Measurements from ENCODE around the gene ATG13.

The ATG13 gene

DNA sequence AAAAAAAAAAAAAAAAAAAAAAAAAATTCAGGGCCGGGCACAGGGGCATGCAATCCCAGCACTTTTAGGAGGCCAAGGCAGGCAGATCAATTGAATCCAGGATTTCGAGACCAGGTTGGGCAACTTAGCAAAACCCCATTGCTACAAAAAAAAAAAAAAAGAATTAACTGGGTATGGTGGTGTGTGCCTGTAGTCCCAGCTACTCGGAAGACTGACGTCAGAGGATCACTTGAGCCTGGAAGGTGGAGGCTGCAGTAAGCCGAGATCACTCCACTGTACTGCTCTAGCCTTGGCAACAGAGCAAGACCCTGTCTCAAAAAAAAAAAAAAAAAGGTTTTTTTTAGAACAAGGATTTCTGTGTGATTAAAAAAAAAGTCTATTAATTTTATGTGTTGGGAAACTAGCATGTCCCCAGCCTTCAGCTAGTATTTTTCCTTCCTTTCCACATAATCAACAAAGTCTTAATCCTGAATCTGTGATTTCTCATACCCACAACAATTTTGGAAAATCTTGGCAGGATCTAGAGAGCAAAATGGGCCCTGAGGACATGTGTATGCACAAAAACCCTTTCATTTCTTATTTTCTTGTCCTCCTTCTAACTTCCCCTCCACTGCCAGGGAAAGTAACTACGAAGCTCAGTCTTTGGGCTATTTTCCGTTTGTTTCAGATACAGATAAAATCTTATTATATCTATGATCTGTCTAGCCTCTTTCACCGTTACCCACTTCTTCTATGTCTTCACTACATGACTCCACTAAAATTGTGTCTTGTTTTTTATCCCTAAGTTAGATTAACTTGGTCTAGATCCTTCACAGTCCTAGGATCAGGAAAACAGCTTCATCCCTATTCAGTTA is 17.8 kb upstream of the ATG13 start:
- peaks cover 6% of the 10 kb centered on the region for H3K4me1 Mint-ChIP-seq
- DNase-seq (no peak), ATAC-seq (no peak)
- no peak overlapping the region for H3K4me3 Mint-ChIP-seq
- no peak overlapping the region for H3K27ac Mint-ChIP-seq
- H3K9me3 Mint-ChIP-seq: no peaks in the 10 kb centered on the region
- H3K27me3 Mint-ChIP-seq: no peaks in the 10 kb centered on the region

DNA sequence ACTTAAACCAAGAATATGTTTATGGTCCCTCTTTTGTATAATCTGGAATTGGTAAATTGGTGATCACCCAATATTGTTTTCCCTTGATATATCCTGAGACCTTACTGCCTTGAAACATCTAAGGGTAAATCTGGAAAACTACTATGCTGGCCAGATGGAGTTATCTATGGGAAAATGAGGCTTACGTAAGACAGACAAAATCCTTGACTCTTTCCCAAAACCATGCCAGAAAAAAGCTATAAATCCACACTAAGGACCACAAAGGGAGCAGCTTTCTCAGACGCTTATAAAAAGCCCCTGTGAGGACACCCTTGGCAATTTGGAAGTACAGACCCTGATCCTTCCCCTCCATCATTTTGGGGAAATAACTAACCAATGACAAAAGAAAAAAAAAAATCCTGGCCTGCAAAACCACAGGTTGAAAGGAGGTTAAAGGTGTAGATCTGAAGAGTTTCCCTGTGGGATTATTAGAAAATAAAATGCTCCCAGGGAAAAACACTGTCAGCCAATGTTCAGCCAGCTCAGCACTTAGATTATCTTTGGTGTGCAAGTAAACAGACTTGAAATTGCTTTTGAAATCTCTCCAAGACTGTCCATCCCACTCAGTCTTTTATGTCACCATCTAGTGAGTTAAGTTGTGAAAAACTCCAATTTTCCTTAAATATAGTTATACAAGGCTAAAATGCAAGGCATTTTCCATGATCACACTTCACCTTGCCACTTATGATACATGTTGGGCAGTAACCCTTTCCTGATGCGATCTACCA is 17.0 kb upstream of the ATG13 start:
- H3K4me1 Mint-ChIP-seq: peaks cover 5% of the 10 kb centered on the region
- H3K9me3 Mint-ChIP-seq: no peaks in the 10 kb centered on the region
- DNase-seq: no peak
- H3K27me3 Mint-ChIP-seq: no peaks in the 10 kb centered on the region
- ATAC-seq: no peak
- no peak overlapping the region for H3K4me3 Mint-ChIP-seq
- no peak overlapping the region for H3K27ac Mint-ChIP-seq

DNA sequence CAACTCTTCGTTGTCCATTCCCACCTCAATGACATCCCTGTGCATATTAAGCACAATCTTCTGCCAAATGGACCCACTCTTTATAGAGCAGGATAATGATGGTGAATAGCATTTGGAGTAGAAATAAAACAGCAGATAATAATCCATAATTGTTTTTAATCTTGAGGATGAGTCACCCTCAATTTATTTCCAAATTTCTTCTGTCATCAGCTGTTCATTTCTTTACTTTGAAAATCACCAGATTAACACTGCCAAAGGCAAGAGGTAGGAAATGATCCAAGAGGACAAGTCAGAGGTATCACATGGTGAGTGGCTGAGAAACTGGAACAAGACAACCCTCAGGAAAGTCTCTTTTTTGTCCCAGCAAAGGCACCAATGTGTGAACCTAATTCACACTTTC is 16.2 kb upstream of the ATG13 start:
- H3K4me3 Mint-ChIP-seq: no peak overlapping the region
- H3K4me1 Mint-ChIP-seq: peaks cover 5% of the 10 kb centered on the region
- DNase-seq: no peak
- no peak for ATAC-seq
- no peak overlapping the region for H3K27ac Mint-ChIP-seq
- no peaks in the 10 kb centered on the region for H3K27me3 Mint-ChIP-seq
- H3K9me3 Mint-ChIP-seq: no peaks in the 10 kb centered on the region

GRCh38 chr11:46603704-46604308 is 13.5 kb upstream of the ATG13 start:
- peaks cover 5% of the 10 kb centered on the region for H3K4me1 Mint-ChIP-seq

DNA sequence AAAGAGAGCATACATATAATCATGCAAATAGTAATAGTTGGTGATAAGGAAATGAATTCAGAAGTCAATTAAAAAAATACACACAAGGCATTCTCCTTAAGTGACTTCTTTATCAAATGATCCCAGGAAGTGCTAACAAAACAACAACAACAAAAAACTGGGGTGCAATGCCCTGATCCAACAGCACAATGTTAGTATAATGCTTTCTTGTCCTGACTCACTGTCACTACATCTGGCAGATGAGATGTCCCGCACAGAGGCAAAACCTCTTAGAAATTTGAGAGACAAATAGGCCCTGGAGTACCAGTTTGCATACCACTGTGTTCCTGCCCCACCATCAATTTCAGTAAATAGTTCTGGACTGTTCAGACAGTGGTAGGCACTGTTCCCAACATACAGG is 12.6 kb upstream of the ATG13 start:
- Mint-ChIP-seq H3K27ac (no peak overlapping the region), H3K4me3 (no peak overlapping the region), H3K4me1 (peaks cover 5% of the 10 kb centered on the region)

More at GRCh38 chr11:46603704-46604308, 13.5 kb upstream of the ATG13 start:
- no peak overlapping the region for H3K4me3 Mint-ChIP-seq
- DNase-seq (no peak), ATAC-seq (no peak)
- no peak overlapping the region for H3K27ac Mint-ChIP-seq
- H3K27me3 Mint-ChIP-seq: no peaks in the 10 kb centered on the region
- H3K9me3 Mint-ChIP-seq: no peaks in the 10 kb centered on the region

GRCh38 chr11:46607516-46607915 is 9.8 kb upstream of the ATG13 start:
- no peak overlapping the region for H3K27ac Mint-ChIP-seq
- no peak for DNase-seq
- no peak overlapping the region for H3K4me3 Mint-ChIP-seq
- H3K9me3 Mint-ChIP-seq: no peaks in the 10 kb centered on the region
- peaks cover 5% of the 10 kb centered on the region for H3K4me1 Mint-ChIP-seq
- ATAC-seq: no peak
- no peaks in the 10 kb centered on the region for H3K27me3 Mint-ChIP-seq

More for the DNA sequence above, 12.6 kb upstream of the ATG13 start:
- no peaks in the 10 kb centered on the region for H3K9me3 Mint-ChIP-seq
- no peak for ATAC-seq
- H3K27me3 Mint-ChIP-seq: no peaks in the 10 kb centered on the region
- no peak for DNase-seq

DNA sequence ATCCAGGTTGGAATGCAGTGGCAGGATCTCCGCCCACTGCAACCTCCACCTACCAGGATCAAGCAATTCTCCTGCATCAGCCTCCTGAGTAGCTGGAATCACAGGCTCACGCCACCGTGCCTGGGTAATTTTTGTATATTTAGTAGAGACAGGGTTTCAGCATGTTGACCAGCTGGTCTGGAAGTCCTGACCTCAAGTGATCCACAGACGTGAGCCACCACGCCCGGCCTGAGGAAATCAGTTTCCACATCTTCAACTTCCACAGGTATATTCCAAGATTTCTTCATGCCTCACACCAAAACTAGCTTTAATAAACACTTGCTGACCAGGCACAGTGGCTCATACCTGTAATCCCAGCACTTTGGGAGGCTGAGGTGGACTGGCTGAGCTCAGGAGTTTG is 8.0 kb upstream of the ATG13 start:
- ATAC-seq (no peak), DNase-seq (no peak)
- H3K27ac Mint-ChIP-seq: no peak overlapping the region
- H3K27me3 Mint-ChIP-seq: no peaks in the 10 kb centered on the region
- no peaks in the 10 kb centered on the region for H3K4me1 Mint-ChIP-seq
- no peak overlapping the region for H3K4me3 Mint-ChIP-seq
- H3K9me3 Mint-ChIP-seq: no peaks in the 10 kb centered on the region

DNA sequence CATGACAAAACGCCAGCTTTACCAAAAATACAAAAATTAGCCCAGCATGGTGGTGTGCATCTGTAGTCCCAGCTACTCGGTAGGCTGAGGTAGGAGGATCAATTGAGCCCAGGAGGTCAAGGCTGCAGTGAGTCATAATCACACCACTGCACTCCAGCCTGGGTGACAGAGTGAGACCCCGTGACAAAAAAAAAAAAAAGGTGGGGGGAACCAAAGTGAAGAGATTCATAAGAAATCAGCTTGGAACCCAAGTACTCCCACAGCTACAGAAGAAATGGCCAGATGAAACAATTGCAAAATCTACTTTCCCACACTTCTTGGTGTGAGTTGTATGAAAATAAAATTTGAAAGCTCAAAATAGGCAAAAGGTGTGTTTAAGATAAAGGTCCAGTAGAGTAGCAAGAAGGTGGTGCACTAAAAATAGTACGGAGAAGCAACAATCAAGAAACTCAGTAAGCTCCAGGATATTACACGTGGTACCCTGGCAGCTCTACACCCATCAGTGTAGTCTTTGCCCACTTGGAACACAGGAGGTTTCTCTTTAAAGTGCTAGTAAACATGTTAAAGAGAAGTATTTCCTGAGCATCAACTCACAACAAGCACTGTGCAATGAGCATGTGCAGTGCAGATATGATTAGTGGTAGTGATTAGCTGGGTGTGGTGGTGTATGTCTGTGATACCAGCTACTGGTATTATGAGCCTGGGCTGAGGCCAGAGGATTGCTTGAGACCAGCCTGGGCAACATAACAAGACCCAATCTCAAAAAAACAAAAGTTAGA is 5.6 kb upstream of the ATG13 start:
- no peaks in the 10 kb centered on the region for H3K9me3 Mint-ChIP-seq
- no peak overlapping the region for H3K4me3 Mint-ChIP-seq
- ATAC-seq (no peak), DNase-seq (no peak)
- H3K27ac Mint-ChIP-seq: peak overlapping the region in 1 of 2 donors; percentile 34
- H3K27me3 Mint-ChIP-seq: no peaks in the 10 kb centered on the region
- peaks cover 20% of the 10 kb centered on the region for H3K4me1 Mint-ChIP-seq

- Mint-ChIP-seq H3K9me3 (no peaks in the 10 kb centered on the region), H3K27ac (no peak overlapping the region), H3K27me3 (no peaks in the 10 kb centered on the region), H3K4me1 (peaks cover 21% of the 10 kb centered on the region), H3K4me3 (no peak overlapping the region)
- DNase-seq (no peak), ATAC-seq (no peak)
These were observed 5.0 kb upstream of the ATG13 start for GRCh38 chr11:46612326-46612725.

- no peak overlapping the region for H3K27ac Mint-ChIP-seq
- DNase-seq (no peak), ATAC-seq (no peak)
- H3K9me3 Mint-ChIP-seq: no peaks in the 10 kb centered on the region
- no peaks in the 10 kb centered on the region for H3K27me3 Mint-ChIP-seq
- H3K4me3 Mint-ChIP-seq: no peak overlapping the region
- peaks cover 44% of the 10 kb centered on the region for H3K4me1 Mint-ChIP-seq
These were observed 1.6 kb upstream of the ATG13 start for GRCh38 chr11:46615756-46616155.

- peak overlapping the region; percentile 97 to 99 for H3K4me3 Mint-ChIP-seq
- peaks cover 52% of the 10 kb centered on the region for H3K4me1 Mint-ChIP-seq
- H3K27ac Mint-ChIP-seq: peak overlapping the region; percentile 100
- no peak for DNase-seq
- peak; percentile 45 for ATAC-seq
- H3K27me3 Mint-ChIP-seq: no peaks in the 10 kb centered on the region
- H3K9me3 Mint-ChIP-seq: no peaks in the 10 kb centered on the region
These were observed 711 bp upstream of the ATG13 start for GRCh38 chr11:46616551-46617133.

DNA sequence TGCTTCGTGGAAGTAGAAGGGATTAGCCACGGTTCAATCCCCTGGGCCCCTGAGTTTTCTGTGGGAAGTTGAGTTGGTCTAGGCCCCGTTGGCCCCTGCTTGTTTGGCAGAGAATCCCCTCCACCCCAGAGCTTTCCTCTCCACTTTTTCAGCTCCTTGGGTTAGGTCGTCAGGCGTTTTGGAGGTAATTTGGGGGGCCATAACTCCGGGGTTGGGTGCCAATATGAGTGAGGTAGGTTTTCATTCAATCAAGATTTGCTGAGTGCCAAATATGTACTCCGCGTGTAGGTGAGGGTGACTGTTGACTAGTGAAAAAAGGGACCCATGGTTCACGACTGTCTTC is 590 bp downstream of the ATG13 start:
- ATAC-seq (no peak), DNase-seq (no peak)
- peak overlapping the region; percentile 97 to 99 for H3K4me3 Mint-ChIP-seq
- no peaks in the 10 kb centered on the region for H3K9me3 Mint-ChIP-seq
- H3K4me1 Mint-ChIP-seq: peaks cover 56% of the 10 kb centered on the region
- no peaks in the 10 kb centered on the region for H3K27me3 Mint-ChIP-seq
- peak overlapping the region; percentile 100 for H3K27ac Mint-ChIP-seq

DNA sequence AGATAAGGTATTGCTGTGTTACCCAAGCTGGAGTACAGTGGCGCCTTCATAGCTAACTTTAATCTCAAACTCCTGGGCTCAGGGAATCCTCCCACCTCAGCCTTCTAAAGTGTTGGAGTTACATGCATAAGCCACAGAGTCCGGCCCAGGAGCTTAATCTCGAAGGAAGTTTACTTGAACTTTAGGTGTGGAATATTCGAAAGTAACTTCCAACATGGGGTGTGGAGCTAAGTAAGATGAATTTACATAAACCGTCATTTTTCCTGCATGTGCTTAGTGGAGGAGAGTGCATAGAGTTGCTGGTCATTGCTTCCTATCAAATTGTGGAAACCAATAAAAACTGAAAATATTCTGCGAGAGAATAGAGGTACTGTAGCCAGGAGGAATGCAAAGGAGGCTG is 1.5 kb downstream of the ATG13 start:
- Mint-ChIP-seq H3K27ac (no peak overlapping the region), H3K9me3 (no peaks in the 10 kb centered on the region), H3K27me3 (no peaks in the 10 kb centered on the region), H3K4me1 (peaks cover 56% of the 10 kb centered on the region), H3K4me3 (peak overlapping the region; percentile 27 to 99)
- DNase-seq: no peak
- no peak for ATAC-seq

DNA sequence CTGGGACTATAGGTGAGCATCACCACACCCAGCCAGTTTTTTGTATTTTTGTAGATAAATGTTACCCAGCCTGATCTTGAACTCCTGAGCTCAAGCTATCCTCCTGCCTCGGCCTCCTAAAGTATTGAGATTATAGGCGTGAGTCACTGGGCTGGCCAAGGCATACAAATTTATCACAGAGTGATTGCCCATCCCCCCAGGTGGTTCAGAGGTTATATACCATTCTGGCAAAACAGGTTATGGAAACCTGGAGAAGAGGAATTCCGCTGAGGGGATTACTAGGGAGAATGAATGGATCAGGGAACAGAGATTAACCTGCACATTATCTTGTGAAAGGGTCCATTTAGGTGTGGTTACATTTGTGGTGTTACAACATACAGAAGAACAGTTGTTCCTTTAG is 8.1 kb downstream of the ATG13 start:
- ATAC-seq (no peak), DNase-seq (no peak)
- Mint-ChIP-seq H3K9me3 (no peaks in the 10 kb centered on the region), H3K27me3 (no peaks in the 10 kb centered on the region), H3K4me1 (peaks cover 15% of the 10 kb centered on the region), H3K4me3 (no peak overlapping the region), H3K27ac (no peak overlapping the region)

- H3K9me3 Mint-ChIP-seq: no peaks in the 10 kb centered on the region
- DNase-seq (no peak), ATAC-seq (no peak)
- H3K27me3 Mint-ChIP-seq: no peaks in the 10 kb centered on the region
- no peaks in the 10 kb centered on the region for H3K4me1 Mint-ChIP-seq
- H3K27ac Mint-ChIP-seq: no peak overlapping the region
- H3K4me3 Mint-ChIP-seq: no peak overlapping the region
These were observed 11.6 kb downstream of the ATG13 start for GRCh38 chr11:46628961-46629360.

Data from stimulated activated naive CD8-positive, alpha-beta T cell treated with anti-CD3 and anti-CD28 coated beads, Interleukin-15, amount 100 ng/mL, for 72 hours (primary cell).